PC-9 (cell line): ENCODE results near the gene TMEM39B. TPM values are rescaled to one million over a fixed set of nuclear protein-coding genes. Genes with fewer than 3 reads are reported as not detected.

Source experiments
- BruUV-seq: library from RNA; stranded (reverse); fragments of 400-500 nt; replicated peaks from 2 replicates; lab custom pipeline; 2021; lab: Mats Ljungman, UMichigan
- CTCF ChIA-PET: fragments of 300-600 bp; sonication (Branson Sonifier 250); formaldehyde crosslinking; loops from one replicate; lab custom pipeline; 2022; ENCODE audit warnings: antibody characterized with exemption; lab: Charles Lee
- POLR2A ChIA-PET: fragments of 300-600 bp; sonication (Branson Sonifier 250); formaldehyde crosslinking; loops from one replicate; lab custom pipeline; 2022; ENCODE audit warnings: antibody characterized with exemption; ENCODE audit not compliant: unreplicated experiment; lab: Charles Lee
- DNase-seq, 2 experiments: peaks; one replicate each; pipeline versions ENCODE4 v3.0.0 to v3.0.0-alpha.2; 2015 to 2022; ENCODE audit warnings: mixed read lengths in 1 of 2
- H2AFZ ChIP-seq: fragments of 200-600 bp; sonication (generic); 2 replicates; pipeline ENCODE4 v1.8.1; 2017; ENCODE audit warnings: antibody characterized with exemption
- H3F3A ChIP-seq: fragments of 200-600 bp; sonication (generic); 2 replicates; pipeline ENCODE4 v1.8.1; 2017; ENCODE audit warnings: antibody characterized with exemption, mild to moderate bottlenecking, low read depth; ENCODE audit not compliant: insufficient read depth
- H3K27ac ChIP-seq: fragments of 200-600 bp; sonication (generic); 2 replicates; pipeline ENCODE4 v1.6.1; 2016; ENCODE audit warnings: mixed run types
- H3K27me3 ChIP-seq: fragments of 200-600 bp; sonication (generic); 2 replicates; pipeline ENCODE4 v1.6.1; 2016; ENCODE audit warnings: low read depth, mixed run types; ENCODE audit not compliant: insufficient read depth
- H3K36me3 ChIP-seq: fragments of 200-600 bp; sonication (generic); 2 replicates; pipeline ENCODE4 v1.6.1; 2016; ENCODE audit warnings: low read depth, mixed run types
- H3K4me1 ChIP-seq: fragments of 200-600 bp; sonication (generic); replicated peaks from 2 replicates; pipeline ENCODE4 v1.6.1; 2016; ENCODE audit warnings: mixed run types; ENCODE audit not compliant: insufficient read depth
- H3K4me2 ChIP-seq: fragments of 200-600 bp; sonication (generic); 2 replicates; pipeline ENCODE4 v1.6.1; 2017; ENCODE audit warnings: mixed run types
- H3K4me3 ChIP-seq: fragments of 200-600 bp; sonication (generic); 2 replicates; pipeline ENCODE4 v1.6.1; 2016; ENCODE audit warnings: mixed run types
- H3K79me2 ChIP-seq: fragments of 200-600 bp; sonication (generic); 2 replicates; pipeline ENCODE4 v1.6.1; 2017; ENCODE audit warnings: low read depth, mixed run types
- H3K9me2 ChIP-seq: fragments of 200-600 bp; sonication (generic); 2 replicates; pipeline ENCODE4 v1.8.1; 2017; ENCODE audit warnings: mild to moderate bottlenecking; ENCODE audit not compliant: insufficient read depth
- H3K9me3 ChIP-seq: fragments of 200-600 bp; sonication (generic); 2 replicates; pipeline ENCODE4 v1.8.1; 2016; ENCODE audit warnings: low read depth; ENCODE audit not compliant: insufficient read depth
- H4K20me1 ChIP-seq: fragments of 200-600 bp; sonication (generic); 2 replicates; pipeline ENCODE4 v1.8.1; 2017; ENCODE audit not compliant: insufficient read depth
- EZH2 ChIP-seq: fragments of 200-600 bp; sonication (generic); IDR thresholded peaks from 2 replicates; pipeline ENCODE4 v1.8.0; 2017; ENCODE audit warnings: antibody characterized with exemption, low read depth
- intact Hi-C: fragments of 100-400 bp; cut with micrococcal nuclease; formaldehyde crosslinking; loops from one replicate; pipeline ENCODE4 v1.10.0; 2022; ENCODE audit not compliant: unreplicated experiment
- total RNA-seq: library from RNA; stranded (reverse); gene quantifications from 2 replicates; pipeline ENCODE4 v1.2.3, GENCODE V29; 2021
- TF ChIP-seq, protein P1 (sequence below): fragments of 200-600 bp; sonication (generic); conservative IDR thresholded peaks from 2 replicates; pipeline ENCODE4 v1.6.1; 2017; ENCODE audit warnings: mixed run types, antibody characterized with exemption, mild to moderate bottlenecking, moderate library complexity

Gene TMEM39B
- total RNA-seq, 1 experiment from 2014 or later = 27.2 TPM

DNA sequence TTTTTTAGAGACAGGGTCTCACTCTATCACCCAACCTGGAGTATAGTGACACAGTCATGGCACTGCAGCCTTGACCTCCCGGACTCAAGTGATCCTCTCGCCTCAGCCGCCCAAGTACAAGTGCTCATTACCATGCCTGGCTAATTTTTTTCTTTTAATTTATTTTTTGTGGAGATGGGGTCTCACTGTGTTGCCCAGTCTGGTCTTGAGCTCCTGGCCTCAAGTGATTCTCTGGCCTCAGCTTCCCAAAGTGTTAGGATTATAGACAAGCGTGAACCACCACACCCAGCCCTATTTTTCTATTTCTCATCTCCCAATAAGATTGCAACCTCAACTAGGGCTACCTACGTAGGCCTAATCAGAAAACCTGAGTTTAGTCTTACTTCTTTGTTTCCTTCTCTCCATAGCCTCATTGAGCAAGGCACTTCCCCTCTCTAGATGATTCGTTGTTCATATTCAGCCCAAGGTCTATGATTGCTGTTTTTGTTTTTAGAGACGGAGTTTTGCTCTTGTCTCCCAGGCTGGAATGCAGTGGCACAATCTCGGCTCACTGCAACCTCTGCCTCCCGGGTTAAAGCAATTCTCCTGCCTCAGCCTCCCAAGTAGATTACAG, 34.0 kb downstream of the TMEM39B start:
- intact Hi-C loops = loop anchor here (5.0 kb wide), 1 partner anchor 34 kb away; the partner anchor contains the start of gene TMEM39B
- peaks cover 5% of the 10 kb centered on the region; the same call in 1 of the 2 replicates for H3K36me3 ChIP-seq
- POLR2A ChIA-PET = no interaction called here

GRCh38 chr1:32107742-32108661, 35.3 kb downstream of the TMEM39B start, which contains the start of gene KPNA6:
KPNA6 (plus strand) TSS chr1:32108056; CDS start chr1:32108131, 75 bp downstream.
- H4K20me1 ChIP-seq = peaks cover 44% of the 10 kb centered on the region
- peak; percentile 87 to 91 for DNase-seq
- peaks cover 51% of the 10 kb centered on the region for H3K79me2 ChIP-seq
- no peaks in the 10 kb centered on the region for H3K9me2 ChIP-seq
- no peaks in the 10 kb centered on the region for H3K27me3 ChIP-seq
- peak within 1 kb of the TSS; percentile 81 for H3K27ac ChIP-seq
- peak within 1 kb of the TSS; percentile 87 for H3K4me2 ChIP-seq
- TF ChIP-seq EZH2 = no peak
- TF ChIP-seq, protein P1, sequence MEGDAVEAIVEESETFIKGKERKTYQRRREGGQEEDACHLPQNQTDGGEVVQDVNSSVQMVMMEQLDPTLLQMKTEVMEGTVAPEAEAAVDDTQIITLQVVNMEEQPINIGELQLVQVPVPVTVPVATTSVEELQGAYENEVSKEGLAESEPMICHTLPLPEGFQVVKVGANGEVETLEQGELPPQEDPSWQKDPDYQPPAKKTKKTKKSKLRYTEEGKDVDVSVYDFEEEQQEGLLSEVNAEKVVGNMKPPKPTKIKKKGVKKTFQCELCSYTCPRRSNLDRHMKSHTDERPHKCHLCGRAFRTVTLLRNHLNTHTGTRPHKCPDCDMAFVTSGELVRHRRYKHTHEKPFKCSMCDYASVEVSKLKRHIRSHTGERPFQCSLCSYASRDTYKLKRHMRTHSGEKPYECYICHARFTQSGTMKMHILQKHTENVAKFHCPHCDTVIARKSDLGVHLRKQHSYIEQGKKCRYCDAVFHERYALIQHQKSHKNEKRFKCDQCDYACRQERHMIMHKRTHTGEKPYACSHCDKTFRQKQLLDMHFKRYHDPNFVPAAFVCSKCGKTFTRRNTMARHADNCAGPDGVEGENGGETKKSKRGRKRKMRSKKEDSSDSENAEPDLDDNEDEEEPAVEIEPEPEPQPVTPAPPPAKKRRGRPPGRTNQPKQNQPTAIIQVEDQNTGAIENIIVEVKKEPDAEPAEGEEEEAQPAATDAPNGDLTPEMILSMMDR = no peak
- CTCF ChIA-PET = interaction anchor here (0.6 to 1.6 kb wide), 4 partner anchors 35 to 166 kb away, joined by 3 to 16 read pairs (median 4); partner anchors contain the start of gene TMEM39B
- peak within 1 kb of the TSS; percentile 82 for H3K4me3 ChIP-seq
- peaks cover 21% of the 10 kb centered on the region for H3F3A ChIP-seq
- H3K4me1 ChIP-seq = 0 out of 2 replicates have a peak, but pooled peaks cover 5% of the 10 kb centered on the region
- POLR2A ChIA-PET = interaction anchor here (0.5 to 0.7 kb wide), 6 partner anchors 12 to 442 kb away, joined by 3 to 18 read pairs (median 4); partner anchors contain the start of gene KHDRBS1
- H2AFZ ChIP-seq = peak within 1 kb of the TSS; percentile 80
- TSS peak; percentile 61 for BruUV-seq
- H3K36me3 ChIP-seq = peaks cover 5% of the 10 kb centered on the region; the same call in 1 of the 2 replicates
- intact Hi-C loops = loop anchor here (1.0 to 5.0 kb wide), 3 partner anchors 25 to 71 kb away; partner anchors contain the start of genes TMEM39B and TXLNA
- H3K9me3 ChIP-seq = no peaks in the 10 kb centered on the region

More for the DNA sequence above, 34.0 kb downstream of the TMEM39B start:
- no TSS peak for BruUV-seq
- Histone ChIP-seq H3K4me2 (peak overlapping the region; percentile 87; the same call in 1 of the 2 replicates), H3K79me2 (peaks cover 39% of the 10 kb centered on the region), H4K20me1 (peaks cover 32% of the 10 kb centered on the region), H3K9me2 (no peaks in the 10 kb centered on the region), H3K4me3 (no peak overlapping the region), H3K9me3 (no peaks in the 10 kb centered on the region), H3K4me1 (peaks cover 12% of the 10 kb centered on the region), H3K27me3 (no peaks in the 10 kb centered on the region), H2AFZ (peak overlapping the region; percentile 80; the same call in 1 of the 2 replicates), H3F3A (peaks cover 29% of the 10 kb centered on the region), H3K27ac (no peak overlapping the region)
- TF ChIP-seq, protein P1 = no peak
- no peak for TF ChIP-seq EZH2
- CTCF ChIA-PET = interaction anchor here (0.5 kb wide), 1 partner anchor 399 kb away, joined by 4 read pairs; no protein-coding TSS in a partner anchor
- DNase-seq = no peak
